Measurements from ENCODE around the gene PSD2. TPM values are rescaled to one million over a fixed set of nuclear protein-coding genes. Genes with fewer than 3 reads are reported as not detected.

PSD2 gene
- total RNA-seq, 1 donor from 2014 or later: 0.25 TPM

GRCh38 chr5:139807647-139808030 lies 12.0 kb downstream of the PSD2 start:
- Mint-ChIP-seq H3K27me3 (ENCODE audit: low read depth, unreplicated experiment) (peaks cover 75% of the 10 kb centered on the region), H3K4me1 (ENCODE audit: low read depth, unreplicated experiment) (no peaks in the 10 kb centered on the region), H3K36me3 (ENCODE audit: low read depth, unreplicated experiment) (peaks cover 2% of the 10 kb centered on the region), H3K9me3 (ENCODE audit: unreplicated experiment) (peaks cover 4% of the 10 kb centered on the region), H3K27ac (ENCODE audit: unreplicated experiment) (no peak overlapping the region), H3K4me3 (ENCODE audit: unreplicated experiment) (no peak overlapping the region)
- no peak overlapping the region for H3K4me2 ChIP-seq (ENCODE audit: low read length)
- no peaks in the 10 kb centered on the region for H3K36me3 ChIP-seq (ENCODE audit: insufficient read depth, low read length)
- no peak overlapping the region for H3K4me3 ChIP-seq (ENCODE audit: insufficient read depth, low read depth, low read length)
- no peaks in the 10 kb centered on the region for H3K4me1 ChIP-seq (ENCODE audit: insufficient read depth, low read length)
- TF ChIP-seq, protein P1, sequence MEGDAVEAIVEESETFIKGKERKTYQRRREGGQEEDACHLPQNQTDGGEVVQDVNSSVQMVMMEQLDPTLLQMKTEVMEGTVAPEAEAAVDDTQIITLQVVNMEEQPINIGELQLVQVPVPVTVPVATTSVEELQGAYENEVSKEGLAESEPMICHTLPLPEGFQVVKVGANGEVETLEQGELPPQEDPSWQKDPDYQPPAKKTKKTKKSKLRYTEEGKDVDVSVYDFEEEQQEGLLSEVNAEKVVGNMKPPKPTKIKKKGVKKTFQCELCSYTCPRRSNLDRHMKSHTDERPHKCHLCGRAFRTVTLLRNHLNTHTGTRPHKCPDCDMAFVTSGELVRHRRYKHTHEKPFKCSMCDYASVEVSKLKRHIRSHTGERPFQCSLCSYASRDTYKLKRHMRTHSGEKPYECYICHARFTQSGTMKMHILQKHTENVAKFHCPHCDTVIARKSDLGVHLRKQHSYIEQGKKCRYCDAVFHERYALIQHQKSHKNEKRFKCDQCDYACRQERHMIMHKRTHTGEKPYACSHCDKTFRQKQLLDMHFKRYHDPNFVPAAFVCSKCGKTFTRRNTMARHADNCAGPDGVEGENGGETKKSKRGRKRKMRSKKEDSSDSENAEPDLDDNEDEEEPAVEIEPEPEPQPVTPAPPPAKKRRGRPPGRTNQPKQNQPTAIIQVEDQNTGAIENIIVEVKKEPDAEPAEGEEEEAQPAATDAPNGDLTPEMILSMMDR (IDR thresholded peaks at IDR 0.05; ENCODE audit: insufficient read depth, low read depth, low read length): no peak
- TF ChIP-seq EZH2 (IDR thresholded peaks at IDR 0.05; ENCODE audit: insufficient read depth, low read length): no peak
- FAIRE-seq: no peak
- H3K27me3 ChIP-seq (ENCODE audit: insufficient read depth, low read length): peaks cover 8% of the 10 kb centered on the region
- H3K9ac ChIP-seq (ENCODE audit: low read length): no peak overlapping the region
- no peak overlapping the region for H2AFZ ChIP-seq (ENCODE audit: low read depth, low read length)
- H3K9me3 ChIP-seq (ENCODE audit: insufficient read depth, low read depth, low read length): no peaks in the 10 kb centered on the region
- DNase-seq (ENCODE audit: low read depth): no peak
- H3K27ac ChIP-seq (ENCODE audit: low read depth, low read length): no peak overlapping the region
- H3K79me2 ChIP-seq (ENCODE audit: insufficient read depth, low read length): no peaks in the 10 kb centered on the region
- no peaks in the 10 kb centered on the region for H4K20me1 ChIP-seq (ENCODE audit: insufficient read depth, low read length)

DNA sequence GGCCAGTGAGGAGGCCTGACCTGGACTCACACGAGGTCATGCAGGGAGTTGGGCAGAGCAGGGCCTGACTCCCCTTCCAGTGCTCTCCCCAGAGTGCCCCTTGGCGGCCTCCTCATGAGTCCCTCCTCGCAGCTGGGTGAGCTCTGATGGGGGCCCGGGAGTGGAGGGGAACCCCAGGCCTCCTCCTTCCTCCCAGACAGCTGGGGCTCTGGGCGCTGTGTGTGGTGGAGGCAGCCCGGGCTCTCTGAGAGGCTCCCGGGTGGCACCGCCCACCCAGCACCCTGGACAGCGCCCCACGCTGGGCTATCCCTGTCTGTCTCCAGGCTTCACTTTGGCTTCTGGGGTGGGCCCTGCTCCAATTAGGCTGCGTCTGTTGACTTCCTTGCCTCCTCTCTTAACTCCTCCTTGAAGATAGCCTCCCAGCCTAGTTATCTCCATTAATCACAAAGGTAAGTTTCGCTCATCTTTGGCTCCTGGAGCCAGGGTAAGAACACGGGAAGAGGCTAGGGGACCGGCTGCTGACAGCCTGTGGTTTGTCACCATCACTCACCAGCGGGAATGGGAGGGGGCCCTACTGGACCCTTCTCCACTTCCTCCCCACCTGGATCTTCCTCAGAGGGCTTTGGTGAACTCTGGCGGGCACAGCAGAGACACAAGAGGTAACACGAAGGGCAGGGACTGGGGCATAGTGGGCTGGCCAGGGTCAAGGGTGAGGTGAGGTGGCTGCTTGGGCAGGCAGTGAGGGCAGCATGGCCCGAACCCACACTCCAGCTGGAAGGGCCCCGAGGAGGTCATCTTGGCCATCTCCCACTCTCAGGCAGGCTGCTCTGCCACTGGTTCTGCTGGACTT lies 13.1 kb downstream of the PSD2 start:
- Histone ChIP-seq H3K4me2 (ENCODE audit: low read length) (no peak overlapping the region), H3K4me1 (ENCODE audit: insufficient read depth, low read length) (no peaks in the 10 kb centered on the region), H2AFZ (ENCODE audit: low read depth, low read length) (no peak overlapping the region), H3K36me3 (ENCODE audit: insufficient read depth, low read length) (no peaks in the 10 kb centered on the region), H3K27me3 (ENCODE audit: insufficient read depth, low read length) (peaks cover 3% of the 10 kb centered on the region), H4K20me1 (ENCODE audit: insufficient read depth, low read length) (no peaks in the 10 kb centered on the region), H3K79me2 (ENCODE audit: insufficient read depth, low read length) (no peaks in the 10 kb centered on the region), H3K27ac (ENCODE audit: low read depth, low read length) (no peak overlapping the region), H3K4me3 (ENCODE audit: insufficient read depth, low read depth, low read length) (no peak overlapping the region), H3K9me3 (ENCODE audit: insufficient read depth, low read depth, low read length) (no peaks in the 10 kb centered on the region), H3K9ac (ENCODE audit: low read length) (no peak overlapping the region)
- Mint-ChIP-seq H3K4me3 (ENCODE audit: unreplicated experiment) (no peak overlapping the region), H3K4me1 (ENCODE audit: low read depth, unreplicated experiment) (no peaks in the 10 kb centered on the region), H3K27ac (ENCODE audit: unreplicated experiment) (no peak overlapping the region), H3K9me3 (ENCODE audit: unreplicated experiment) (peaks cover 4% of the 10 kb centered on the region), H3K36me3 (ENCODE audit: low read depth, unreplicated experiment) (peaks cover 2% of the 10 kb centered on the region), H3K27me3 (ENCODE audit: low read depth, unreplicated experiment) (peaks cover 70% of the 10 kb centered on the region)
- no peak for TF ChIP-seq EZH2 (IDR thresholded peaks at IDR 0.05; ENCODE audit: insufficient read depth, low read length)
- TF ChIP-seq, protein P1 (IDR thresholded peaks at IDR 0.05; ENCODE audit: insufficient read depth, low read depth, low read length): no peak
- no peak for FAIRE-seq
- DNase-seq (ENCODE audit: low read depth): no peak

DNA sequence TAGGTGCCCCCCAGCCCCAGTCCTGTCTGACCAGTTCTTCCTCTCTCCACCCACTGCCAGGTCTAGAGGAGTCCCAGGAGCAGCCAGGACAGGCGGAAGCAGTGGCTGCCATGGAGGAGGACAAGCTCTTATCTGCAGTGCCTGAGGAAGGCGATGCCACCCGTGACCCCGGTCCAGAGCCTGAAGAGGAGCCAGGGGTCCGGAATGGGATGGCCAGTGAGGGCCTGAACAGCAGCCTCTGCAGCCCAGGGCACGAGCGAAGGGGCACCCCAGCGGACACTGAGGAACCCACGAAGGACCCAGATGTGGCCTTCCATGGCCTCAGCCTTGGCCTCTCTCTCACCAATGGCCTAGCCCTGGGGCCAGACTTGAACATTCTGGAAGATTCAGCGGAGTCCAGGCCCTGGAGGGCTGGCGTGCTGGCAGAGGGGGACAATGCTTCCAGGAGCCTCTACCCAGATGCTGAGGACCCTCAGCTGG lies 13.8 kb downstream of the PSD2 start:
- no peak overlapping the region for H3K4me3 ChIP-seq (ENCODE audit: insufficient read depth, low read depth, low read length)
- Mint-ChIP-seq H3K4me1 (ENCODE audit: low read depth, unreplicated experiment) (no peaks in the 10 kb centered on the region), H3K27ac (ENCODE audit: unreplicated experiment) (no peak overlapping the region), H3K4me3 (ENCODE audit: unreplicated experiment) (no peak overlapping the region), H3K36me3 (ENCODE audit: low read depth, unreplicated experiment) (no peaks in the 10 kb centered on the region), H3K9me3 (ENCODE audit: unreplicated experiment) (peaks cover 4% of the 10 kb centered on the region), H3K27me3 (ENCODE audit: low read depth, unreplicated experiment) (peaks cover 69% of the 10 kb centered on the region)
- no peak overlapping the region for H3K4me2 ChIP-seq (ENCODE audit: low read length)
- no peak overlapping the region for H3K9ac ChIP-seq (ENCODE audit: low read length)
- TF ChIP-seq EZH2 (IDR thresholded peaks at IDR 0.05; ENCODE audit: insufficient read depth, low read length): no peak
- TF ChIP-seq, protein P1 (IDR thresholded peaks at IDR 0.05; ENCODE audit: insufficient read depth, low read depth, low read length): no peak
- DNase-seq (ENCODE audit: low read depth) (no peak), FAIRE-seq (no peak)
- H3K36me3 ChIP-seq (ENCODE audit: insufficient read depth, low read length): no peaks in the 10 kb centered on the region
- no peaks in the 10 kb centered on the region for H3K4me1 ChIP-seq (ENCODE audit: insufficient read depth, low read length)
- no peak overlapping the region for H3K27ac ChIP-seq (ENCODE audit: low read depth, low read length)
- H4K20me1 ChIP-seq (ENCODE audit: insufficient read depth, low read length): no peaks in the 10 kb centered on the region
- no peaks in the 10 kb centered on the region for H3K79me2 ChIP-seq (ENCODE audit: insufficient read depth, low read length)
- peaks cover 3% of the 10 kb centered on the region for H3K27me3 ChIP-seq (ENCODE audit: insufficient read depth, low read length)
- H2AFZ ChIP-seq (ENCODE audit: low read depth, low read length): no peak overlapping the region
- H3K9me3 ChIP-seq (ENCODE audit: insufficient read depth, low read depth, low read length): no peaks in the 10 kb centered on the region

All from astrocyte (in vitro differentiated cells and primary cell).